GM18873 (cell line): ENCODE results near the gene FPR2.
"Not testable (repeated sequence)": the region's sequence is repeated elsewhere in the genome, so short reads cannot be mapped to it uniquely, and the experiment has no call there.

Experiments used
- ATAC-seq: cut with Tn5 transposase; IDR thresholded peaks from one replicate; pipeline ENCODE4 v1.9.1; 2021; ENCODE audit warnings: mild to moderate bottlenecking, moderate library complexity, moderate number of reproducible peaks; ENCODE audit not compliant: unreplicated experiment, low FRiP score

Gene FPR2

GRCh38 chr19:51760697-51761356, at the start of gene FPR2:
Gene FPR2 (plus strand): TSS chr19:51761180. CDS start chr19:51768659, 7,479 bp downstream.
- no peak for ATAC-seq

GRCh38 chr19:51711702-51712101, 49.3 kb upstream of the FPR2 start:
- no peak for ATAC-seq

- no peak for ATAC-seq
Measured at GRCh38 chr19:51712461-51713081, 48.4 kb upstream of the FPR2 start.

GRCh38 chr19:51713319-51714285, 47.4 kb upstream of the FPR2 start:
- no peak for ATAC-seq

GRCh38 chr19:51714848-51715247, 46.1 kb upstream of the FPR2 start:
- no peak for ATAC-seq

GRCh38 chr19:51715850-51716249, 45.1 kb upstream of the FPR2 start:
- no peak for ATAC-seq

GRCh38 chr19:51716925-51717324, 44.1 kb upstream of the FPR2 start:
- ATAC-seq, result no peak

GRCh38 chr19:51719251-51719988, 41.6 kb upstream of the FPR2 start:
- no peak for ATAC-seq

- no peak for ATAC-seq
Measured at GRCh38 chr19:51721905-51722304, 39.1 kb upstream of the FPR2 start.

- ATAC-seq, result no peak
Measured at GRCh38 chr19:51722492-51722891, 38.5 kb upstream of the FPR2 start.

- no peak for ATAC-seq
Measured at GRCh38 chr19:51724543-51724942, 36.4 kb upstream of the FPR2 start.

- ATAC-seq, result no peak
Measured at GRCh38 chr19:51726049-51726448, 34.9 kb upstream of the FPR2 start.

GRCh38 chr19:51727349-51727880, 33.6 kb upstream of the FPR2 start:
- ATAC-seq, result no peak

- ATAC-seq, result no peak
Measured at GRCh38 chr19:51729781-51730180, 31.2 kb upstream of the FPR2 start.

- no peak for ATAC-seq
Measured at GRCh38 chr19:51733742-51734522, 27.0 kb upstream of the FPR2 start.

GRCh38 chr19:51735759-51736449, 25.1 kb upstream of the FPR2 start:
- ATAC-seq, result no peak

- ATAC-seq, result no peak
Measured at GRCh38 chr19:51737389-51737788, 23.6 kb upstream of the FPR2 start.

- no peak for ATAC-seq
Measured at GRCh38 chr19:51737924-51738323, 23.1 kb upstream of the FPR2 start.

- ATAC-seq, result not testable (repeated sequence)
Measured at GRCh38 chr19:51738523-51738922, 22.5 kb upstream of the FPR2 start.
